PC-3 (cell line): Measurements from ENCODE around the gene FOXA3. TPM values are rescaled to one million over a fixed set of nuclear protein-coding genes. Genes with fewer than 3 reads are reported as not detected.

Experiments used
- ATAC-seq: fragments of 200-7000 bp; cut with Tn5 transposase; 2 replicates; pipeline ENCODE4 v1.9.1; 2020; ENCODE audit warnings: mild to moderate bottlenecking, moderate library complexity
- BruUV-seq: library from RNA; stranded (reverse); fragments of 400-500 nt; replicated peaks from 2 replicates; lab custom pipeline; 2021; lab: Mats Ljungman, UMichigan
- CTCF ChIA-PET: fragments of 300-600 bp; sonication (Branson Sonifier 250); formaldehyde crosslinking; loops from one replicate; lab custom pipeline; 2022; ENCODE audit warnings: antibody characterized with exemption; lab: Charles Lee
- POLR2A ChIA-PET: fragments of 300-600 bp; sonication (Branson Sonifier 250); formaldehyde crosslinking; loops from one replicate; lab custom pipeline; 2022; ENCODE audit warnings: antibody characterized with exemption; ENCODE audit not compliant: unreplicated experiment; lab: Charles Lee
- DNase-seq: peaks from one replicate; pipeline ENCODE4 v3.0.0-alpha.2; 2015
- H2AFZ ChIP-seq: fragments of 300-600 bp; sonication (generic); 2 replicates; pipeline ENCODE4 v1.6.0; 2016; ENCODE audit warnings: antibody characterized with exemption, low read length
- H3F3A ChIP-seq: fragments of 300-600 bp; sonication (generic); one replicate; pipeline ENCODE4 v1.6.0; 2017; ENCODE audit warnings: antibody characterized with exemption, low read length, control low read depth, mild to moderate bottlenecking; ENCODE audit not compliant: unreplicated experiment
- H3K27ac ChIP-seq: fragments of 300-600 bp; sonication (generic); 2 replicates; pipeline ENCODE4 v1.5.1; 2016; ENCODE audit warnings: mild to moderate bottlenecking, low read length
- H3K27me3 ChIP-seq: fragments of 300-600 bp; sonication (generic); 2 replicates; pipeline ENCODE4 v1.6.1; 2016; ENCODE audit warnings: low read length, mixed read lengths
- H3K36me3 ChIP-seq: fragments of 300-600 bp; sonication (generic); 2 replicates; pipeline ENCODE4 v1.6.1; 2016; ENCODE audit warnings: low read depth, mixed run types, low read length, mixed read lengths
- H3K4me1 ChIP-seq: fragments of 300-600 bp; sonication (generic); 2 replicates; pipeline ENCODE4 v1.5.1; 2016; ENCODE audit warnings: low read length; ENCODE audit not compliant: insufficient read depth
- H3K4me2 ChIP-seq: fragments of 300-600 bp; sonication (generic); 2 replicates; pipeline ENCODE4 v1.6.0; 2016; ENCODE audit warnings: low read length
- H3K4me3 ChIP-seq: fragments of 300-600 bp; sonication (generic); 2 replicates; pipeline ENCODE4 v1.5.1; 2016; ENCODE audit warnings: mild to moderate bottlenecking, low read length, mixed read lengths
- H3K79me2 ChIP-seq: fragments of 300-600 bp; sonication (generic); 2 replicates; pipeline ENCODE4 v1.6.1; 2017; ENCODE audit warnings: low read length, mixed read lengths
- H3K9ac ChIP-seq: fragments of 300-600 bp; sonication (generic); 2 replicates; pipeline ENCODE4 v1.6.0; 2016; ENCODE audit warnings: mild to moderate bottlenecking, low read length
- H3K9me2 ChIP-seq: fragments of 300-600 bp; sonication (generic); replicated peaks from 2 replicates; pipeline ENCODE4 v1.6.1; 2016; ENCODE audit warnings: mixed run types, low read length, mixed read lengths
- H3K9me3 ChIP-seq: fragments of 300-600 bp; sonication (generic); 2 replicates; pipeline ENCODE4 v1.6.1; 2016; ENCODE audit warnings: low read length, mixed read lengths
- H4K20me1 ChIP-seq: fragments of 300-600 bp; sonication (generic); 2 replicates; pipeline ENCODE4 v1.6.1; 2016; ENCODE audit warnings: low read length, mixed read lengths
- CTCF ChIP-seq: fragments of 300-600 bp; sonication (generic); conservative IDR thresholded peaks from 2 replicates; pipeline ENCODE4 v1.5.1; 2017; ENCODE audit warnings: antibody characterized with exemption, low read depth, mild to moderate bottlenecking, low read length
- EZH2 ChIP-seq: fragments of 300-600 bp; sonication (generic); IDR thresholded peaks from one replicate; pipeline ENCODE4 v1.6.1; 2017; ENCODE audit warnings: antibody characterized with exemption, mild to moderate bottlenecking, low read length; ENCODE audit not compliant: unreplicated experiment
- EZH2phosphoT487 ChIP-seq: fragments of 300-600 bp; sonication (generic); IDR thresholded peaks from 2 replicates; pipeline ENCODE4 v1.6.1; 2018; ENCODE audit warnings: mild to moderate bottlenecking, antibody characterized with exemption, low read length, borderline replicate concordance
- intact Hi-C: fragments of 100-400 bp; cut with micrococcal nuclease; formaldehyde crosslinking; loops from 2 replicates; pipeline ENCODE4 v1.9.0; 2023
- total RNA-seq: library from RNA; depleted of rRNA; stranded (reverse); fragments of >200 nt; gene quantifications from 2 replicates; pipeline ENCODE4 v1.2.3, GENCODE V29; 2014

Gene FOXA3
- total RNA-seq, 1 experiment from 2014 or later: 0.33 TPM

- intact Hi-C loops: loop anchor here (2.0 kb wide), 1 partner anchor 19 kb away; no protein-coding TSS in a partner anchor
- DNase-seq (no peak), ATAC-seq (no peak)
- ChIA-PET POLR2A (interaction anchor here (0.5 to 0.6 kb wide), 2 partner anchors 70 to 171 kb away, joined by 3 to 4 read pairs; partner anchors contain the start of gene SNRPD2), CTCF (interaction anchor here (0.6 to 1.6 kb wide), 5 partner anchors 8 to 334 kb away, joined by 3 to 9 read pairs (median 6); partner anchors contain the start of gene DMWD)
- H3K9me3 ChIP-seq: no peaks in the 10 kb centered on the region
- peak overlapping the region; percentile 81 for H3K4me2 ChIP-seq
- H2AFZ ChIP-seq: peak overlapping the region; percentile 62; the same call in 1 of the 2 replicates
- no peak overlapping the region for H3K27ac ChIP-seq
- peaks cover 23% of the 10 kb centered on the region for H3K79me2 ChIP-seq
- peak overlapping the region; percentile 82 for H3K4me3 ChIP-seq
- H3F3A ChIP-seq: no peaks in the 10 kb centered on the region
- BruUV-seq: no TSS peak
- H3K9me2 ChIP-seq: no peaks in the 10 kb centered on the region
- H3K4me1 ChIP-seq: no peaks in the 10 kb centered on the region
- no peaks in the 10 kb centered on the region for H4K20me1 ChIP-seq
- no peak overlapping the region for H3K9ac ChIP-seq
- peaks cover 2% of the 10 kb centered on the region; the same call in 1 of the 2 replicates for H3K36me3 ChIP-seq
- peaks cover 13% of the 10 kb centered on the region for H3K27me3 ChIP-seq
- TF ChIP-seq CTCF (no peak), EZH2phosphoT487 (no peak), EZH2 (no peak)
Measured at GRCh38 chr19:45863335-45863839, 739 bp upstream of the FOXA3 start.

GRCh38 chr19:45864629-45865082, 530 bp downstream of the FOXA3 start:
- DNase-seq (no peak), ATAC-seq (no peak)
- intact Hi-C loops: no loop called here
- Histone ChIP-seq H3K79me2 (peaks cover 23% of the 10 kb centered on the region), H3K9me3 (no peaks in the 10 kb centered on the region), H3K9me2 (no peaks in the 10 kb centered on the region), H3K4me3 (no peak overlapping the region), H3K36me3 (no peaks in the 10 kb centered on the region), H2AFZ (no peak overlapping the region), H3K4me1 (no peaks in the 10 kb centered on the region), H4K20me1 (no peaks in the 10 kb centered on the region), H3K27ac (no peak overlapping the region), H3K27me3 (peaks cover 13% of the 10 kb centered on the region), H3F3A (no peaks in the 10 kb centered on the region), H3K9ac (no peak overlapping the region), H3K4me2 (no peak overlapping the region)
- ChIA-PET POLR2A (no interaction called here), CTCF (interaction anchor here (0.7 to 1.6 kb wide), 2 partner anchors 20 to 327 kb away, joined by 3 to 9 read pairs; no protein-coding TSS in a partner anchor)
- TF ChIP-seq CTCF (no peak), EZH2 (no peak), EZH2phosphoT487 (no peak)
- BruUV-seq: no TSS peak

GRCh38 chr19:45865269-45865948, 1.3 kb downstream of the FOXA3 start:
- POLR2A ChIA-PET: no interaction called here
- intact Hi-C loops: no loop called here
- Histone ChIP-seq H3K27me3 (peaks cover 13% of the 10 kb centered on the region), H3K27ac (no peak overlapping the region), H3K4me1 (no peaks in the 10 kb centered on the region), H3K4me3 (no peak overlapping the region), H3K79me2 (peaks cover 23% of the 10 kb centered on the region), H3K9ac (no peak overlapping the region), H3K4me2 (no peak overlapping the region), H3K9me3 (no peaks in the 10 kb centered on the region), H2AFZ (no peak overlapping the region), H4K20me1 (no peaks in the 10 kb centered on the region), H3K36me3 (no peaks in the 10 kb centered on the region), H3K9me2 (no peaks in the 10 kb centered on the region), H3F3A (no peaks in the 10 kb centered on the region)
- no peak for DNase-seq
- BruUV-seq: no TSS peak
- CTCF ChIA-PET: interaction anchor here (0.7 kb wide), 1 partner anchor 327 kb away, joined by 3 read pairs; no protein-coding TSS in a partner anchor
- no peak for TF ChIP-seq CTCF
- TF ChIP-seq EZH2: no peak
- ATAC-seq: no peak
